Suprapubic skin (tissue), 4 donors: ENCODE measurements around the gene MRM3. TPM values are rescaled to one million over a fixed set of nuclear protein-coding genes. Genes with fewer than 3 reads are reported as not detected.
A peak's percentile ranks its signal among the peaks of the same experiment; 100 is the strongest.

Experiments
- DNase-seq, 2 donors: peaks; one replicate each; pipeline ENCODE4 v3.0.0-alpha.2; 2019; ENCODE audit warnings: low spot score in 2 of 2
- H3K27ac ChIP-seq: fragments of 200-600 bp; sonication (generic); one replicate; pipeline ENCODE4 v1.5.1; 2019
- H3K27me3 ChIP-seq: fragments of 200-600 bp; sonication (generic); one replicate; pipeline ENCODE4 v1.5.1; 2019
- H3K36me3 ChIP-seq: fragments of 200-600 bp; sonication (generic); one replicate; pipeline ENCODE4 v1.5.1; 2019
- H3K4me1 ChIP-seq: fragments of 200-600 bp; sonication (generic); one replicate; pipeline ENCODE4 v1.5.1; 2019
- H3K4me3 ChIP-seq: fragments of 200-600 bp; sonication (generic); one replicate; pipeline ENCODE4 v1.5.1; 2019; ENCODE audit warnings: mild to moderate bottlenecking
- H3K9me3 ChIP-seq: fragments of 200-600 bp; sonication (generic); one replicate; pipeline ENCODE4 v1.5.1; 2019
- CTCF ChIP-seq, 2 donors: fragments of 200-600 bp in 1 of 2; fragments of 450-650 bp in 1 of 2; sonication (generic) in 1 of 2; IDR thresholded peaks; one replicate each; pipeline ENCODE4 v1.5.1; 2016 to 2019; ENCODE audit warnings: antibody characterized with exemption in 2 of 2, mild to moderate bottlenecking in 1 of 2, moderate library complexity in 1 of 2
- EP300 ChIP-seq: sonication (generic); formaldehyde crosslinking; IDR thresholded peaks from one replicate; pipeline ENCODE4 v1.6.1; 2017; ENCODE audit warnings: antibody characterized with exemption
- POLR2A ChIP-seq, 2 donors: fragments of 450-650 bp; IDR thresholded peaks; one replicate each; pipeline ENCODE4 v1.6.1; 2017; ENCODE audit warnings: antibody characterized with exemption in 2 of 2, mild to moderate bottlenecking in 2 of 2, moderate library complexity in 2 of 2
- POLR2AphosphoS5 ChIP-seq, 3 donors: sonication (generic); formaldehyde crosslinking; IDR thresholded peaks; one replicate each; pipeline ENCODE4 v1.6.1; 2017; ENCODE audit warnings: antibody characterized with exemption in 3 of 3
- WGBS: methylation state at CpG from one replicate; pipeline ENCODE4 v1.1.5; 2018; 5-methylcytosine and 5-hydroxymethylcytosine counted together
- total RNA-seq, 4 donors: library from RNA; depleted of rRNA; stranded (reverse); fragments of >200 nt; gene quantifications; one replicate each; pipeline ENCODE4 v1.1.0, GENCODE V29; 2016

MRM3 gene
- total RNA-seq: 10 to 100 TPM; 27.3 to 42.6 (median 31.0) TPM

GRCh38 chr17:781805-782731, at the start of gene MRM3, which contains the start of gene GLOD4:
MRM3 (plus strand) TSS chr17:782353; CDS start chr17:782379, 26 bp downstream.
GLOD4 (minus strand) TSS chr17:782280; CDS start chr17:782255, 25 bp downstream.
- H3K36me3 ChIP-seq: peaks cover 30% of the 10 kb centered on the region
- TF ChIP-seq POLR2AphosphoS5 (IDR thresholded peaks at IDR 0.05) (peak; percentile 90 to 99 (median 95)), CTCF (IDR thresholded peaks at IDR 0.05) (peak in 1 of 2 donors; percentile 14), EP300 (no peak), POLR2A (IDR thresholded peaks at IDR 0.05) (peak; percentile 23 to 66)
- H3K27me3 ChIP-seq: no peaks in the 10 kb centered on the region
- peak within 1 kb of the TSS; percentile 88 for H3K27ac ChIP-seq
- peak within 1 kb of the TSS; percentile 93 for H3K4me3 ChIP-seq
- 0% methylated on average over 38 of the region's 87 CpGs for WGBS
- peaks cover 35% of the 10 kb centered on the region for H3K4me1 ChIP-seq
- H3K9me3 ChIP-seq: no peaks in the 10 kb centered on the region
- peak; percentile 95 to 97 for DNase-seq

- H3K27me3 ChIP-seq: no peaks in the 10 kb centered on the region
- WGBS: 23% methylated on average over 16 of the region's 57 CpGs
- peaks cover 48% of the 10 kb centered on the region for H3K4me1 ChIP-seq
- DNase-seq: peak in 1 of 2 donors; percentile 71
- no peaks in the 10 kb centered on the region for H3K36me3 ChIP-seq
- peak overlapping the region; percentile 82 for H3K4me3 ChIP-seq
- H3K27ac ChIP-seq: peak overlapping the region; percentile 92
- no peak for TF ChIP-seq POLR2A (IDR thresholded peaks at IDR 0.05)
- H3K9me3 ChIP-seq: no peaks in the 10 kb centered on the region
Observed at GRCh38 chr17:732902-733720, 49.0 kb upstream of the MRM3 start.

- peaks cover 5% of the 10 kb centered on the region for H3K36me3 ChIP-seq
- peak overlapping the region; percentile 92 for H3K27ac ChIP-seq
- DNase-seq: no peak
- H3K4me3 ChIP-seq: peak overlapping the region; percentile 82
- H3K9me3 ChIP-seq: no peaks in the 10 kb centered on the region
- TF ChIP-seq POLR2A (IDR thresholded peaks at IDR 0.05): no peak
- no peak for TF ChIP-seq POLR2AphosphoS5 (IDR thresholded peaks at IDR 0.05)
- no peak for TF ChIP-seq CTCF (IDR thresholded peaks at IDR 0.05)
- TF ChIP-seq EP300: no peak
- H3K4me1 ChIP-seq: peaks cover 42% of the 10 kb centered on the region
- 64% methylated on average over 10 of the region's 10 CpGs for WGBS
- H3K27me3 ChIP-seq: no peaks in the 10 kb centered on the region
Observed at GRCh38 chr17:733743-734142, 48.4 kb upstream of the MRM3 start.

GRCh38 chr17:737561-738113, 44.5 kb upstream of the MRM3 start:
- H3K9me3 ChIP-seq: no peaks in the 10 kb centered on the region
- peaks cover 35% of the 10 kb centered on the region for H3K36me3 ChIP-seq
- H3K4me3 ChIP-seq: no peak overlapping the region
- no peak for TF ChIP-seq POLR2A (IDR thresholded peaks at IDR 0.05)
- no peak for TF ChIP-seq POLR2AphosphoS5 (IDR thresholded peaks at IDR 0.05)
- no peak for TF ChIP-seq CTCF (IDR thresholded peaks at IDR 0.05)
- TF ChIP-seq EP300: no peak
- H3K27me3 ChIP-seq: no peaks in the 10 kb centered on the region
- H3K27ac ChIP-seq: peak overlapping the region; percentile 11
- WGBS: 70% methylated on average over 13 of the region's 13 CpGs
- H3K4me1 ChIP-seq: peaks cover 17% of the 10 kb centered on the region
- DNase-seq: no peak

GRCh38 chr17:740240-741017, 41.7 kb upstream of the MRM3 start:
- Histone ChIP-seq H3K36me3 (peaks cover 60% of the 10 kb centered on the region), H3K9me3 (no peaks in the 10 kb centered on the region), H3K27me3 (no peaks in the 10 kb centered on the region), H3K27ac (no peak overlapping the region), H3K4me3 (no peak overlapping the region), H3K4me1 (peaks cover 7% of the 10 kb centered on the region)
- DNase-seq: no peak
- 82% methylated on average over 18 of the region's 18 CpGs for WGBS
- TF ChIP-seq EP300 (no peak), POLR2A (IDR thresholded peaks at IDR 0.05) (no peak), CTCF (IDR thresholded peaks at IDR 0.05) (no peak), POLR2AphosphoS5 (IDR thresholded peaks at IDR 0.05) (no peak)
